ENCODE results near the gene ATP1A4.

The ATP1A4 gene

GRCh38 chr1:160164121-160164520 is 12.7 kb downstream of the ATP1A4 start:
- Histone ChIP-seq H3K27ac (ENCODE audit: low read depth, low read length) (no peak overlapping the region), H3K36me3 (ENCODE audit: control insufficient read depth, low read length) (no peaks in the 10 kb centered on the region), H3F3A (ENCODE audit: control insufficient read depth, insufficient read depth) (0 out of 2 replicates have a peak, but pooled peaks cover under 1% of the 10 kb centered on the region), H3K9me3 (ENCODE audit: control insufficient read depth, insufficient read depth, low read length) (no peaks in the 10 kb centered on the region), H4K20me1 (ENCODE audit: control insufficient read depth, insufficient read depth, low read depth, low read length) (no peaks in the 10 kb centered on the region), H3K4me2 (ENCODE audit: low read length) (no peak overlapping the region), H3K4me3 (ENCODE audit: low read length) (no peak overlapping the region), H3K9me2 (replicated peaks; ENCODE audit: control insufficient read depth, low read length) (no peaks in the 10 kb centered on the region), H3K79me2 (ENCODE audit: control insufficient read depth, low read length) (no peaks in the 10 kb centered on the region), H3K27me3 (ENCODE audit: control insufficient read depth, low read length) (peaks cover 17% of the 10 kb centered on the region; the same call in 1 of the 2 replicates), H3K4me1 (ENCODE audit: control insufficient read depth, low read length) (peaks cover under 1% of the 10 kb centered on the region; the same call in 1 of the 2 replicates)
- TF ChIP-seq CTCF (IDR thresholded peaks at IDR 0.05; ENCODE audit: low read depth, low read length, poor library complexity, severe bottlenecking) = no peak
- TF ChIP-seq EZH2phosphoT487 (IDR thresholded peaks at IDR 0.05; ENCODE audit: borderline replicate concordance, low read length) = no peak

- H3K36me3 ChIP-seq (ENCODE audit: control insufficient read depth, low read length) = no peaks in the 10 kb centered on the region
- no peak overlapping the region for H3K27ac ChIP-seq (ENCODE audit: low read depth, low read length)
- H3F3A ChIP-seq (ENCODE audit: control insufficient read depth, insufficient read depth) = 0 out of 2 replicates have a peak, but pooled peaks cover 2% of the 10 kb centered on the region
- peaks cover 13% of the 10 kb centered on the region; the same call in 1 of the 2 replicates for H3K27me3 ChIP-seq (ENCODE audit: control insufficient read depth, low read length)
- no peak for TF ChIP-seq CTCF (IDR thresholded peaks at IDR 0.05; ENCODE audit: low read depth, low read length, poor library complexity, severe bottlenecking)
- TF ChIP-seq EZH2phosphoT487 (IDR thresholded peaks at IDR 0.05; ENCODE audit: borderline replicate concordance, low read length) = no peak
- H3K4me1 ChIP-seq (ENCODE audit: control insufficient read depth, low read length) = peaks cover 12% of the 10 kb centered on the region
- H4K20me1 ChIP-seq (ENCODE audit: control insufficient read depth, insufficient read depth, low read depth, low read length) = no peaks in the 10 kb centered on the region
- no peak overlapping the region for H3K4me2 ChIP-seq (ENCODE audit: low read length)
- no peaks in the 10 kb centered on the region for H3K9me3 ChIP-seq (ENCODE audit: control insufficient read depth, insufficient read depth, low read length)
- no peaks in the 10 kb centered on the region for H3K79me2 ChIP-seq (ENCODE audit: control insufficient read depth, low read length)
- H3K9me2 ChIP-seq (replicated peaks; ENCODE audit: control insufficient read depth, low read length) = no peaks in the 10 kb centered on the region
- H3K4me3 ChIP-seq (ENCODE audit: low read length) = no peak overlapping the region
These were observed 14.9 kb downstream of the ATP1A4 start for GRCh38 chr1:160166166-160166868.

GRCh38 chr1:160167056-160167455 is 15.7 kb downstream of the ATP1A4 start:
- peaks cover 14% of the 10 kb centered on the region; the same call in 1 of the 2 replicates for H3K27me3 ChIP-seq (ENCODE audit: control insufficient read depth, low read length)
- no peak overlapping the region for H3K27ac ChIP-seq (ENCODE audit: low read depth, low read length)
- no peaks in the 10 kb centered on the region for H3K36me3 ChIP-seq (ENCODE audit: control insufficient read depth, low read length)
- TF ChIP-seq EZH2phosphoT487 (IDR thresholded peaks at IDR 0.05; ENCODE audit: borderline replicate concordance, low read length) (no peak), CTCF (IDR thresholded peaks at IDR 0.05; ENCODE audit: low read depth, low read length, poor library complexity, severe bottlenecking) (no peak)
- H3K4me2 ChIP-seq (ENCODE audit: low read length) = no peak overlapping the region
- no peaks in the 10 kb centered on the region for H3K9me3 ChIP-seq (ENCODE audit: control insufficient read depth, insufficient read depth, low read length)
- H3F3A ChIP-seq (ENCODE audit: control insufficient read depth, insufficient read depth) = 0 out of 2 replicates have a peak, but pooled peaks cover 2% of the 10 kb centered on the region
- H3K4me1 ChIP-seq (ENCODE audit: control insufficient read depth, low read length) = peaks cover 12% of the 10 kb centered on the region
- H3K4me3 ChIP-seq (ENCODE audit: low read length) = no peak overlapping the region
- H4K20me1 ChIP-seq (ENCODE audit: control insufficient read depth, insufficient read depth, low read depth, low read length) = no peaks in the 10 kb centered on the region
- no peaks in the 10 kb centered on the region for H3K9me2 ChIP-seq (replicated peaks; ENCODE audit: control insufficient read depth, low read length)
- H3K79me2 ChIP-seq (ENCODE audit: control insufficient read depth, low read length) = no peaks in the 10 kb centered on the region

Data from DOHH2 (cell line).